Measurements from ENCODE around the gene ZNF224.
A peak's percentile ranks its signal among the peaks of the same experiment; 100 is the strongest.
"Not testable (repeated sequence)": the region's sequence is repeated elsewhere in the genome, so short reads cannot be mapped to it uniquely, and the experiment has no call there.

The ZNF224 gene
- total RNA-seq, result 68.2 to 177 (median 94.1) reads per million in 4 experiments

- DNase-seq, result peak; percentile 67
These were observed at the start of gene ZNF224 for GRCh38 chr19:44093931-44094765. Gene ZNF224 (plus strand): TSS chr19:44094361. CDS start chr19:44097874, 3,513 bp downstream.

GRCh38 chr19:44050740-44051649 is 43.2 kb upstream of the ZNF224 start:
- DNase-seq, result no peak

- DNase-seq, result peak; percentile 40
These were observed 42.3 kb upstream of the ZNF224 start, which contains the start of gene ZNF223 for GRCh38 chr19:44051650-44052402. Gene ZNF223 (plus strand): TSS chr19:44052036. CDS start chr19:44055177, 3,141 bp downstream.

- no peak for DNase-seq
These were observed 38.3 kb upstream of the ZNF224 start for GRCh38 chr19:44055870-44056269.

GRCh38 chr19:44059229-44059628 is 34.9 kb upstream of the ZNF224 start:
- no peak for DNase-seq

- DNase-seq, result no peak
These were observed 33.1 kb upstream of the ZNF224 start for GRCh38 chr19:44061038-44061437.

- no peak for DNase-seq
These were observed 27.9 kb upstream of the ZNF224 start for GRCh38 chr19:44066305-44066704.

GRCh38 chr19:44069415-44069814 is 24.7 kb upstream of the ZNF224 start:
- DNase-seq, result no peak

GRCh38 chr19:44071824-44072542 is 22.2 kb upstream of the ZNF224 start, which contains the start of gene ZNF284:
Gene ZNF284 (plus strand): TSS chr19:44072159. CDS start chr19:44076390, 4,231 bp downstream.
- DNase-seq, result peak; percentile 70

GRCh38 chr19:44072543-44073401 is 21.4 kb upstream of the ZNF224 start:
- DNase-seq, result no peak

GRCh38 chr19:44076325-44076724 is 17.8 kb upstream of the ZNF224 start:
- DNase-seq, result no peak

GRCh38 chr19:44092108-44092507 is 2.1 kb upstream of the ZNF224 start:
- no peak for DNase-seq

- DNase-seq, result no peak
These were observed 13.6 kb downstream of the ZNF224 start for GRCh38 chr19:44107751-44108150.

GRCh38 chr19:44109458-44109857 is 15.3 kb downstream of the ZNF224 start:
- DNase-seq, result no peak

- DNase-seq, result no peak
These were observed 17.8 kb downstream of the ZNF224 start for GRCh38 chr19:44111910-44112463.

- no peak for DNase-seq
These were observed 18.6 kb downstream of the ZNF224 start for GRCh38 chr19:44112802-44113137.

GRCh38 chr19:44113138-44113783 is 19.1 kb downstream of the ZNF224 start, which contains the start of gene ZNF225:
Gene ZNF225 (plus strand): TSS chr19:44113399. CDS start chr19:44115828, 2,429 bp downstream.
- peak; percentile 71 for DNase-seq

GRCh38 chr19:44113784-44114390 is 19.7 kb downstream of the ZNF224 start:
- DNase-seq, result no peak

GRCh38 chr19:44121162-44121561 is 27.0 kb downstream of the ZNF224 start:
- not testable (repeated sequence) for DNase-seq

All from effector CD8-positive, alpha-beta T cell (primary cell).